ENCODE results near the gene IFITM1.
"Not testable (repeated sequence)": the region's sequence is repeated elsewhere in the genome, so short reads cannot be mapped to it uniquely, and the experiment has no call there.

IFITM1 gene

DNA sequence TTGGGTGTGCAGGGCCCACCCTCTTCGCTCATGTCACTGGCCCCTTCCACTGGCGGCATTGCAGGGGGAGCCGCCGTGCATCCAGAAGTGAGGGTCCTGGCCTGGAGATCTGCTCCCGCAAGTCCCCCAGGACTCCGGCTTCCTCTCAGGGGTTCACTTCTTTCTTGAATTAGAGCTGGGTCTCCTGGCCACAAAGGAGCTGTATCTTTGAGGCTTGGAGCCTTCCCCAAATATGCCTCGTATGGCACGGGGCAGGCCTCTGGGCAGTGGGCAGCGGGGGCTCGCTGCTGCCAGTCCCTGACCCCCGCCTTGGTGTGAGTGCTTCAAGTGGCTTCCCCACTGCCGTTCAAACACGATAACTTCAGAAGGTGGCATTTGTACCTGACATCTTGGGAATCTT lies 14.2 kb downstream of the IFITM1 start:
- peak; percentile 19 for DNase-seq

DNA sequence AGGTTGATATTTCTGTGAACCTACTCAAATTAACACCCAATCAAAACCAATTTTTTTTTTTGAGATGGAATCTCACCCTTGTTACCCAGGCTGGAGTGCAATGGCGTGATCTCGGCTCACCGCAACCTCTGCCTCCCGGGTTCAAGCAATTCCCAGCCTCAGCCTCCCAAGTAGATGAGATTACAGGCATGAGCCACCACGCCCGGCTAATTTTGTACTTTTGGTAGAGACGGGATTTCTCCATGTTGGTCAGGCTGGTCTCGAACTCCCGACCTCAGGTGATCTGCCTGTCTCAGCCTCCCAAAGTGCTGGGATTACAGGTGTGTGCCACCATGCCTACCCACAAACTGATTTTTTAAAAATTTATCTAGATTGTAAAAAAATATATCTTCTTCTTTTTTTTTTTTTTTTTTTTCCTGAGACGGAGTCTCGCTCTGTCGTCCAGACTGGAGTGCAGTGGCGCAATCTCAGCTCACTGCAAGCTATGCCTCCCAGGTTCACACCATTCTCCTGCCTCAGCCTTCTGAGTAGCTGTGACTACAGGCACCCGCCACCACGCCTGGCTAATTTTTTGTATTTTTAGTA lies 14.8 kb downstream of the IFITM1 start:
- not testable (repeated sequence) for DNase-seq

- DNase-seq, result no peak
Measured at GRCh38 chr11:329886-330253, 16.0 kb downstream of the IFITM1 start.

DNA sequence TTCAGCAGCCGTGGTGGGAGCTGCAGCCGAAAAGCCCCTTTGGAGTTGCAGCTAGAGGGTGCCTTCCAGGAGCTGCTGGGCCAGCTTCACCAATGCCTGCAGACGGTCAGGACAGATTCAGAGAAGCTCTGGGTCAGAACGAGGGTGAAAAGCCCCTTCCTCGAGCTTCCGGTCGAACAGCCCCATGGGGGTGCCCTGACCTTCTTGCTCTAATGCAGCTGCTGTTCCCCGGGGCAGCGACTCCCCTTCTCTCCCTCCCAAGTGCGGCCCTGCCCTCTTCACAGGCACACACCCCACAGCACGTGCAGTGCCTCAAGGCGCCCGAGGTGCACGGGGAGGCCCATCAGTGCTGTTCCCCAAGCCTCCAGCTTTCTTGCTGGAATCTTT lies 16.5 kb downstream of the IFITM1 start:
- DNase-seq, result no peak

GRCh38 chr11:330694-331357 lies 17.0 kb downstream of the IFITM1 start:
- DNase-seq, result no peak

- DNase-seq, result peak; percentile 24
Measured at GRCh38 chr11:331358-332060, 17.7 kb downstream of the IFITM1 start.

GRCh38 chr11:332651-333480 lies 19.0 kb downstream of the IFITM1 start:
- DNase-seq, result no peak

GRCh38 chr11:333616-334263 lies 19.9 kb downstream of the IFITM1 start:
- DNase-seq, result not testable (repeated sequence)

GRCh38 chr11:334264-334994 lies 20.6 kb downstream of the IFITM1 start:
- DNase-seq, result peak; percentile 48

DNA sequence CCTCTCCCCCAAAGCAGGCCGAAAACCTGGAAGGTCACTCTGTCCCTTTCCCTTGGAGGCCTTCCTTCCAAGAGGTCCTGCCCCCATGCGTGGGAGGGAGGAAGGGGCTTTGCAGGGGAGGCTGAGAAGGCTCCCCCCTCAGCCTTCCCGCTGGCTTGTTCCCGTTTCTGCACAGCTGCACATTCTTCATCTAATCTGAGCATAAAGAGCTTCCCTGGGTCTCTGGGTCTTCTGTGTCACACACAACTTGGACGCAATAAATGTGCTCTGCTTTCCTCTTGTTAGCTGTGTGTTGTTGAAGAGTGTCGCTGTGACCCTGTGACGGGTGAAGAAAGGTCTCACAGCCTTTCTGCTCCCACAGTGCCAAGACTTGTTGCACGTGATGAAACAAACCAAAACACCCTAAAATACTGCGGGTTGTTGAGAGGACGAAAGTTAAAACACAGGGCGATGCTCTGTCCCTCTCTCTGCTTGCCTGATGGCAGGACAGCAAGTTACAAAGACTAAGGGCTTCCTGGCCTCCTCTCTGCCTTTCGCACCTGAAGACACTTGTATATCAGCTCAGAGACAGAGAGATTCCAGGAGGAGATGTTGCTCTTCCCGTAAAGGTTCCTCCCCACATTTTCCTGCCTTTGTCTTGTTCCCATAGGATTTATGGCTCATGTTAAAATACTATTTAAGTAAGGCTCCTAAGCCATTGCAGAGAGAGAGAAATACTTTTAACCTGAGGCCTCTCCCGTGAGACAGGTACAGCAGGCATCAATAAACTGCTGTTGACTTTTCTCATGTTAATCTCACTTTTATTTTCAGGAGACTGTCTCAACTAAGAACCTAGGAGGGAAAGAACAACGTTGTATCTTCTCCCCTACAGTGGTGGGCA lies 22.2 kb downstream of the IFITM1 start:
- peak; percentile 66 for DNase-seq

DNA sequence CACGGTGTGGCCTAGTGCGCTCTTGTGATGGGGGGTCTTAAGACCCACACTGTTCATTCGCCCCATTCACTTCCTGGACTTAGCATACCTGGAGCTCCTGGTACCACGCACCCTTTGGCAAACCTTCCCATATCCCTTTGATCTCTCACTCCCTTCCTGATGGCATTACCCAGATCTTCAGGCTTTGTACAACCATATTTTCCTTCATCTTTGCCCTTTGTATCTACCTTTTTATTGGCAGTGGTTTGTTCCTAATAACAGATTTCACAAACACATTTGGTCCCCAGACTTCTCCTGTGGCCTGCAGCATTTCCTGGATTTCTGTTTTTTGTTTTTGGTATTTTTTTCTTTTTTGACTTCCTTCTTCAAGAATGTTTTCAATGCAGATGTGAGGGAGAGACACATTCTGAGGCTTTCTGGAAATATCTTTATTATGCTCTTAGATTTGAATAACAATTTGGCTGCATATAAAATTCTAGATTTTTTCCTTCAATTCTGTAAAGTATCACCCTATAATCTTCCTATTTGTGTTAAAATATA lies 22.9 kb downstream of the IFITM1 start:
- no peak for DNase-seq

- DNase-seq, result no peak
Measured at GRCh38 chr11:337711-338110, 23.9 kb downstream of the IFITM1 start.

- DNase-seq, result no peak
Measured at GRCh38 chr11:339963-340362, 26.1 kb downstream of the IFITM1 start.

DNA sequence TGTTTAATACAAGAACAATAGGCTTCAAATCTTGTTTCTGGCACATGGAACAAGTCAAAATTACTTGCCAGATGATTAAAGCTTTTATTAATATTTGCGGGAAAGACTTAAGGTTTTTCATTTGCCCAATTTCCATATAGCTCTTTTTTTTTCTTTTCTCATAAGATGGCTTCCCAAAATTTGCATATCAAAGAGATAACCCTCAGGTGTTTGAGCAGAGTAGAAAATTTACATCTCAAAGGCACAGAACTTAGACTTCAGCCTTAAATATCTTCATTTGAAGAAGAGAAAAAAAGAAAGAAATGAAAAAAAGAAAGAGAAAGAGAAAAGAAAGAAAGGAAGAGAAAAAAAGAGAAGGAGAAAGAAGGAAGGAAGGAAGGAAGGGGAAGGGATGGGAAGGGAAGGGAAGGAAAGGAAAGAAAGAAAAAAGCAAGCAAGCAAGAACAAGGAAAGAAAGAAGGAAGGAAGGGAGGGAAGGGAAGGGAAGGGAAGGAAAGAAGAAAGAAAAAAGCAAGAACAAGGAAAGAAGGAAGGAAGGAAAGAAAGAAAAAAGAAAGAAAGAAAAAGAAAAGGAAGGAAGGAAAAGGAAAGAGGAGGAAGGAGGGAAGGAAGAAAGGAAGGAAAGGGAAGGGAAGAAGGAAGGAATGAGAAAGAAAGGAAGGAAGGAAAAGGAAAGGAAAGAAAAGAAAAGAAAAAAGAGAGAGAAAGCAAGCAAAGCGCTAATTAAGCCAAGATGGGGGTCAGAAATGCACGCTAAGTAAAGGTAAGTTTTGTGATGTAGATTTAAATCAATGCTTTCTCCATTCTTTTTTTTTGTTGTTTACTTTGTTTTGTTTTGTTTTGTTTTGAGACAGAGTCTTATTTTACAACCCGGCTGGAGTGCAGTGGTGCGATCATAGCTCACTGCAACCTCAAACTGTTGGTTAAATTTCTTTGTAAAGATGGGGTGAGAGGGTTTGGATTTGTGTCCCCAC lies 27.0 kb downstream of the IFITM1 start:
- no peak for DNase-seq

GRCh38 chr11:342328-342727 lies 28.5 kb downstream of the IFITM1 start:
- no peak for DNase-seq

GRCh38 chr11:344836-345578 lies 31.2 kb downstream of the IFITM1 start:
- no peak for DNase-seq

DNA sequence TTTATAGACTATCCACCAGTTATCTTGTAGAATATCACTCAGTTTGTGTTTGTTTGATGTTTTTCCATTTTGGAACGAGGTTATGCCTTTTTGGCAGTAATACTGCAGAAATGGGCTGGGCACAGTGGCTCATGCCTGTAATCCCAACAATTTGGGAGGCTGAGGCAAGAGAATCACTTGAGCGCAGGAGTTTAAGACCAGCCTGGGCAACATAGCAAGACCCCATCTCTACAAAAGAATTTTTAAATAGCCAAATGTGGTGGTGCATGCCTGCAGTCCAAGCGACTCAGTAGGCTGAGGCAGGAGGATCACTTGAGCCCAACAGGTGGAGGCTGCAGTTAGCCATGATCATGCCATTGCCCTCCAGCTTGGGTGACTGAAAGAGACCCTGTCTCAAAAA lies 32.7 kb downstream of the IFITM1 start:
- DNase-seq, result no peak

- DNase-seq, result not testable (repeated sequence)
Measured at GRCh38 chr11:349270-349954, 35.6 kb downstream of the IFITM1 start.
